ENCODE measurements around the gene GPR157. TPM values are rescaled to one million over a fixed set of nuclear protein-coding genes. Genes with fewer than 3 reads are reported as not detected.

GPR157 gene
- total RNA-seq, 1 donor from 2014 or later, result 7.1 TPM

GRCh38 chr1:9151328-9151860, 22.5 kb upstream of the GPR157 start:
- peaks cover 8 to 15% of the 10 kb centered on the region in 2 donors for H3K4me1 ChIP-seq
- H3K27ac ChIP-seq, result peak overlapping the region; percentile 20 to 45
- peaks cover 4 to 9% of the 10 kb centered on the region in 2 donors for H3K36me3 ChIP-seq
- no peaks in the 10 kb centered on the region for H3K9me3 ChIP-seq
- intact Hi-C loops (cut with DNase I), result no loop called here
- H3K4me3 ChIP-seq, result no peak overlapping the region
- no peaks in the 10 kb centered on the region for H3K27me3 ChIP-seq
- DNase-seq (ENCODE audit: low spot score in 2 of 2), result no peak
- TF ChIP-seq CTCF (IDR thresholded peaks at IDR 0.05), result no peak

DNA sequence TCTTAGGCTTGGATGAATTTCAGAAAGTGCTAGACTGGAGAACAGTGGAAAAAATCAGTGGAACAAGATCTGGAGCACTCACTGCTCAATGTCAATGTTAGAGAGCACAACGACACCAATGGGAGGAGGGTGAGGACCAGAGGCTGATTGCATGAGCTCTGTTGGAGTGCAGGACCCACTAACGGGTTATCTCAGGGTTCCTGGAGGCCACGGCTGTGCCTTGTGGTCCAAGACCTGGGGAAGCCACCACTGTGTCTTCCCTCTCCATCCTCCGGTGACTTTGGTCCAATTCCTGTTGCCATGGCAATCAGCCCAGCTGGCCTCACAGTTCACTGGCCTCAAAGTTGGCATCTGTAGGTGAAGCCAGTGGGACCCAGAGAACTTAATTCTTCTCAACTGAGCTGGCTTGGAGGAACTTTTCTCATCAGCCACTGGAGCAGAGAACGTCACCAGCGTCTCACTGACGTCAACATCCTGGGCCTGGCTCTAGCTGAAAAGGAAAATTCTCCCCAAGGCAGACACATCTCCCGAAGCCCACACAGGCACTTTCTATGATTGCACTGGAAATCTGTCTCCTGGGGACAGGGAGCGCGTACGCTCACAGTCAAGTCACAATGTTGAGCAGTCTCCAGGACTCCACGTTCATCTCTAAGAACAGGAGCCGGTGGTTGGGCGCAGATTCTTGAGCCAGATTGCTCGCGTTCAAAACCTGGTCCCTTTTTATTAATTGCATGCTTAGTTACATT, 21.9 kb upstream of the GPR157 start:
- peak overlapping the region; percentile 78 to 79 for H3K27ac ChIP-seq
- no peaks in the 10 kb centered on the region for H3K9me3 ChIP-seq
- no peak for DNase-seq (ENCODE audit: low spot score in 2 of 2)
- no peaks in the 10 kb centered on the region for H3K27me3 ChIP-seq
- H3K4me3 ChIP-seq, result no peak overlapping the region
- no peak for TF ChIP-seq CTCF (IDR thresholded peaks at IDR 0.05)
- H3K36me3 ChIP-seq, result peaks cover 4 to 9% of the 10 kb centered on the region in 2 donors
- H3K4me1 ChIP-seq, result peaks cover 8 to 15% of the 10 kb centered on the region in 2 donors
- intact Hi-C loops (cut with DNase I), result no loop called here

GRCh38 chr1:9149837-9150581, 21.1 kb upstream of the GPR157 start:
- no peak for TF ChIP-seq CTCF (IDR thresholded peaks at IDR 0.05)
- Histone ChIP-seq H3K4me3 (no peak overlapping the region), H3K4me1 (peaks cover 8 to 15% of the 10 kb centered on the region in 2 donors), H3K36me3 (peaks cover 4 to 9% of the 10 kb centered on the region in 2 donors), H3K27me3 (no peaks in the 10 kb centered on the region), H3K27ac (peak overlapping the region; percentile 78 to 79), H3K9me3 (no peaks in the 10 kb centered on the region)
- intact Hi-C loops (cut with DNase I), result no loop called here
- peak in 1 of 2 donors; percentile 72 for DNase-seq (ENCODE audit: low spot score in 2 of 2)

DNA sequence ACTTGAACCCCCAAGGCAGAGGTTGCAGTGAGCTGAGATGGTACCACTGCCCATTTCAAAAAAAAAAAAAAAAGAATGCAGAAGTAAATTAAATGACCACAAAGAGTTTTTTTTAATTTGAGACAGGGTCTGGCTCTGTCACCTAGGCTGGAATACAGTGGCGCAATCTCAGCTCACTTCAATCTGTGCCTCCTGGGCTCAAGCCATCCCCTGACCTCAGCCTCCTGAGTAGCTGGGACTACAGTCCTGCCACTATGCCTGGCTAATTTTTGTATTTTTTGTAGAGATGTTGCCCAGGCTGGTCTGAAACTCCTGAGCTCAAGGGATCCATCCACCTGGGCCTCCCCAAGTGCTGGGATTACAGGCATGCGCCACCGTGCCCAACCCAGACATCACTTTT, 20.2 kb upstream of the GPR157 start:
- no peak for TF ChIP-seq CTCF (IDR thresholded peaks at IDR 0.05)
- intact Hi-C loops (cut with DNase I), result no loop called here

GRCh38 chr1:9146156-9146555, 17.3 kb upstream of the GPR157 start:
- H3K27ac ChIP-seq, result no peak overlapping the region
- no peaks in the 10 kb centered on the region for H3K9me3 ChIP-seq
- H3K27me3 ChIP-seq, result no peaks in the 10 kb centered on the region
- H3K4me1 ChIP-seq, result peaks cover 8 to 18% of the 10 kb centered on the region in 2 donors
- no peak for DNase-seq (ENCODE audit: low spot score in 2 of 2)
- no peak overlapping the region for H3K4me3 ChIP-seq
- no peaks in the 10 kb centered on the region for H3K36me3 ChIP-seq
- no peak for TF ChIP-seq CTCF (IDR thresholded peaks at IDR 0.05)
- intact Hi-C loops (cut with DNase I), result no loop called here

More for the DNA sequence above, 20.2 kb upstream of the GPR157 start:
- peaks cover 4 to 9% of the 10 kb centered on the region in 2 donors for H3K36me3 ChIP-seq
- no peaks in the 10 kb centered on the region for H3K9me3 ChIP-seq
- DNase-seq (ENCODE audit: low spot score in 2 of 2), result no peak
- H3K4me3 ChIP-seq, result no peak overlapping the region
- peak overlapping the region; percentile 78 to 79 for H3K27ac ChIP-seq
- peaks cover 8 to 15% of the 10 kb centered on the region in 2 donors for H3K4me1 ChIP-seq
- H3K27me3 ChIP-seq, result no peaks in the 10 kb centered on the region

All from ascending aorta (tissue), 2 donors.